HepG2 (cell line): ENCODE results near the gene CDC27. TPM values are rescaled to one million over a fixed set of nuclear protein-coding genes. Genes with fewer than 3 reads are reported as not detected.

Experiments used
- ATAC-seq: fragments of 200-7000 bp; cut with Tn5 transposase; 3 replicates; pipeline ENCODE4 v1.9.1; 2020; ENCODE audit warnings: mild to moderate bottlenecking, moderate library complexity
- BruUV-seq: library from RNA; stranded (reverse); fragments of 400-500 nt; replicated peaks from 2 replicates; lab custom pipeline; 2021; lab: Mats Ljungman, UMichigan
- CTCF ChIA-PET: fragments of 300-600 bp; formaldehyde crosslinking; extraction: SDS; loops from one replicate; lab custom pipeline; 2021; ENCODE audit warnings: low total read pairs, inconsistent platforms, low intra/inter-chr PET ratio; lab: Yijun Ruan, JAX
- POLR2A ChIA-PET: fragments of 350-600 bp; sonication (Branson Sonifier 250); formaldehyde crosslinking; loops from one replicate; lab custom pipeline; 2020; ENCODE audit warnings: antibody characterized with exemption, inconsistent platforms; lab: Yijun Ruan, JAX
- DNase-seq: peaks from one replicate; pipeline ENCODE4 v3.0.0-alpha.2; 2015; ENCODE audit warnings: low spot score
- FAIRE-seq: peaks from 3 replicates; lab custom pipeline; 2011; peaks lifted over from hg19 to GRCh38; lab: Jason Lieb, UNC
- H2AFZ ChIP-seq: one replicate; pipeline ENCODE4 v1.6.1; 2011; ENCODE audit warnings: low read length, inconsistent platforms
- H3K27ac ChIP-seq: fragments of 300-600 bp; 3 replicates; pipeline ENCODE4 v1.8.0; 2011; ENCODE audit warnings: mixed run types, mild to moderate bottlenecking, mixed read lengths, low read length, inconsistent platforms; ENCODE audit not compliant: insufficient read depth; ENCODE audit errors: extremely low read length
- H3K27me3 ChIP-seq, 2 experiments: fragments of 200-600 bp in 1 of 2; 2 replicates in 1 of 2; 3 replicates in 1 of 2; pipeline versions ENCODE4 v1.6.0 to v1.8.0; 2011; ENCODE audit warnings: low read length in 2 of 2, mild to moderate bottlenecking in 2 of 2, moderate library complexity in 2 of 2, inconsistent platforms in 1 of 2; ENCODE audit not compliant: insufficient read depth in 2 of 2, control insufficient read depth in 1 of 2
- H3K36me3 ChIP-seq, 2 experiments: fragments of 200-600 bp in 1 of 2; replicated peaks in 1 of 2; 2 replicates in 1 of 2; 3 replicates in 1 of 2; pipeline versions ENCODE4 v1.5.1 to v1.8.0; 2011; ENCODE audit warnings: low read length in 2 of 2, inconsistent platforms in 1 of 2; ENCODE audit not compliant: insufficient read depth in 2 of 2, control insufficient read depth in 1 of 2
- H3K4me1 ChIP-seq: 2 replicates; pipeline ENCODE4 v1.5.1; 2012; ENCODE audit warnings: low read length, inconsistent platforms; ENCODE audit not compliant: insufficient read depth
- H3K4me2 ChIP-seq: 2 replicates; pipeline ENCODE4 v1.6.0; 2011; ENCODE audit warnings: low read depth, low read length, inconsistent platforms
- H3K4me3 ChIP-seq, 3 experiments: fragments of 200-600 bp in 1 of 3; sonication (generic), shearing (Covaris generic) in 1 of 3; replicated peaks in 1 of 3; 2 replicates each; pipeline ENCODE4 v1.5.1; 2011 to 2016; ENCODE audit warnings: low read length in 3 of 3, inconsistent platforms in 2 of 3, low read depth in 2 of 3, mild to moderate bottlenecking in 2 of 3, control low read depth in 1 of 3, mixed read lengths in 1 of 3; ENCODE audit not compliant: insufficient read depth in 1 of 3
- H3K79me2 ChIP-seq: one replicate; pipeline ENCODE4 v1.6.1; 2011; ENCODE audit warnings: low read length, inconsistent platforms; ENCODE audit not compliant: insufficient read depth
- H3K9ac ChIP-seq: 2 replicates; pipeline ENCODE4 v1.6.0; 2011; ENCODE audit warnings: mild to moderate bottlenecking, low read depth, low read length, inconsistent platforms; ENCODE audit not compliant: insufficient read depth
- H3K9me3 ChIP-seq: 2 replicates; pipeline ENCODE4 v1.5.1; 2012; ENCODE audit warnings: mild to moderate bottlenecking, low read length
- H4K20me1 ChIP-seq: 2 replicates; pipeline ENCODE4 v1.6.0; 2011; ENCODE audit warnings: inconsistent platforms, mild to moderate bottlenecking, low read length, moderate library complexity; ENCODE audit not compliant: insufficient read depth
- ARHGAP35 ChIP-seq: sonication (generic); formaldehyde crosslinking; IDR thresholded peaks from 2 replicates; pipeline ENCODE4 v1.9.0; 2022; ENCODE audit warnings: mild to moderate bottlenecking, inconsistent platforms, moderate library complexity, missing genetic modification reagents, borderline replicate concordance
- CENPT ChIP-seq: sonication (generic); formaldehyde crosslinking; IDR thresholded peaks from 2 replicates; pipeline ENCODE4 v1.8.0; 2022; ENCODE audit warnings: low read depth, mild to moderate bottlenecking, moderate library complexity, missing genetic modification reagents
- IRF9 ChIP-seq: sonication (generic); formaldehyde crosslinking; IDR thresholded peaks from 2 replicates; pipeline ENCODE4 v1.8.0; 2022; ENCODE audit warnings: missing genetic modification reagents, mild to moderate bottlenecking, borderline replicate concordance
- MAFF ChIP-seq: IDR thresholded peaks from 2 replicates; pipeline ENCODE4 v1.6.1; 2011; ENCODE audit warnings: low read depth, low read length, improper control_type of control experiment
- MAFK ChIP-seq, 2 experiments: IDR thresholded peaks in 1 of 2; conservative IDR thresholded peaks in 1 of 2; 2 replicates each; pipeline ENCODE4 v1.6.1; 2011; ENCODE audit warnings: improper control_type of control experiment in 2 of 2, low read length in 2 of 2
- MXD1 ChIP-seq: sonication (generic); formaldehyde crosslinking; IDR thresholded peaks from 2 replicates; pipeline ENCODE4 v1.4.0; 2020; ENCODE audit warnings: mild to moderate bottlenecking, missing genetic modification reagents
- NFKBIZ ChIP-seq: IDR thresholded peaks from 2 replicates; pipeline ENCODE4 v1.6.1; 2018; ENCODE audit warnings: missing genetic modification reagents, missing compliant biosample characterization
- RFX3 ChIP-seq: IDR thresholded peaks from 2 replicates; pipeline ENCODE4 v1.6.1; 2016; ENCODE audit warnings: missing biosample characterization, missing genetic modification reagents
- RORA ChIP-seq: sonication (generic); formaldehyde crosslinking; IDR thresholded peaks from 2 replicates; pipeline ENCODE4 v1.5.0; 2020; ENCODE audit warnings: mild to moderate bottlenecking, missing genetic modification reagents, moderate library complexity
- ZBTB21 ChIP-seq: sonication (generic); formaldehyde crosslinking; IDR thresholded peaks from 2 replicates; pipeline ENCODE4 v1.4.0; 2020; ENCODE audit warnings: missing genetic modification reagents
- ZNF652 ChIP-seq: IDR thresholded peaks from 2 replicates; pipeline ENCODE4 v1.6.1; 2016; ENCODE audit warnings: low read depth, borderline replicate concordance
- ZNF720 ChIP-seq: sonication (generic); formaldehyde crosslinking; IDR thresholded peaks from 2 replicates; pipeline ENCODE4 v1.4.0; 2020; ENCODE audit warnings: missing genetic modification reagents
- WGBS: methylation state at CpG from one replicate; pipeline ENCODE4 v1.1.6; 2017; ENCODE audit warnings: low lambda C conversion rate; 5-methylcytosine and 5-hydroxymethylcytosine counted together
- in situ Hi-C: cut with HindIII; loops from 2 replicates; pipeline ENCODE4 v1.10.0; 2017; ENCODE audit warnings: low pct_unique_long_range_greater_than_20kb; ENCODE audit not compliant: extremely low pct_ligation_motif_present
- intact Hi-C: fragments of 100-400 bp; cut with micrococcal nuclease; formaldehyde crosslinking; loops from one replicate; pipeline ENCODE4 v1.10.0; 2022; ENCODE audit not compliant: unreplicated experiment
- polyA plus RNA-seq, 8 experiments: library from polyadenylated mRNA; depleted of rRNA in 3 of 8; stranded (reverse) in 7 of 8; unstranded in 1 of 8; fragments of >200 nt; fragmentation: Illumina TruSeq in 4 of 8; extraction: Trizol in 4 of 8; gene quantifications; 2 replicates each; pipeline versions ENCODE4 v1.2.1 to v1.2.3, GENCODE V29; 2011 to 2016; ENCODE audit warnings: low read depth in 4 of 8, missing spikeins in 1 of 8, mixed read lengths in 1 of 8; ENCODE audit not compliant: insufficient read depth in 1 of 8
- total RNA-seq, 5 experiments: library from RNA; depleted of rRNA; stranded (reverse); fragments of >200 nt; fragmentation: Illumina TruSeq; extraction: Trizol; gene quantifications; 2 replicates each; pipeline ENCODE4 v1.2.3, GENCODE V29; 2016; ENCODE audit warnings: low read depth in 1 of 5

The CDC27 gene
- total and polyA plus RNA-seq, 2 of the 13 experiments (the other 11 are each of a cell fraction or from before 2014, with no cell fraction given), result 80.7 to 102 TPM

- H3K4me1 ChIP-seq, result peaks cover 8% of the 10 kb centered on the region; the same call in 1 of the 2 replicates
- BruUV-seq, result no TSS peak
- CTCF ChIA-PET, result no interaction called here
- POLR2A ChIA-PET, result no interaction called here
- H3K27ac ChIP-seq, result no peak overlapping the region
- H2AFZ ChIP-seq, result no peak overlapping the region
- no peak for FAIRE-seq
- peaks cover 0 to 36% of the 10 kb centered on the region in 2 experiments; a peak in 4 of 5 replicates for H3K27me3 ChIP-seq
- no peak for DNase-seq
- intact Hi-C loops, result no loop called here
- no peak overlapping the region for H3K4me3 ChIP-seq
- H4K20me1 ChIP-seq, result no peaks in the 10 kb centered on the region
- no peak overlapping the region for H3K4me2 ChIP-seq
- TF ChIP-seq MAFF (peak; percentile 73), MAFK (conservative IDR thresholded peaks at IDR 0.05 in 1 of 2, IDR thresholded peaks at IDR 0.05 in 1 of 2; ENCODE audit: low read length in 2 of 2) (peak; percentile 84 to 86), IRF9 (no peak)
- WGBS, result 32% methylated on average over 3 of the region's 3 CpGs
- in situ Hi-C loops, result no loop called here
- no peaks in the 10 kb centered on the region for H3K79me2 ChIP-seq
- no peak for ATAC-seq
- no peak overlapping the region for H3K9ac ChIP-seq
- no peaks in the 10 kb centered on the region for H3K9me3 ChIP-seq
- no peaks in the 10 kb centered on the region for H3K36me3 ChIP-seq
These were observed 21.0 kb upstream of the CDC27 start for GRCh38 chr17:47210105-47210504.

DNA sequence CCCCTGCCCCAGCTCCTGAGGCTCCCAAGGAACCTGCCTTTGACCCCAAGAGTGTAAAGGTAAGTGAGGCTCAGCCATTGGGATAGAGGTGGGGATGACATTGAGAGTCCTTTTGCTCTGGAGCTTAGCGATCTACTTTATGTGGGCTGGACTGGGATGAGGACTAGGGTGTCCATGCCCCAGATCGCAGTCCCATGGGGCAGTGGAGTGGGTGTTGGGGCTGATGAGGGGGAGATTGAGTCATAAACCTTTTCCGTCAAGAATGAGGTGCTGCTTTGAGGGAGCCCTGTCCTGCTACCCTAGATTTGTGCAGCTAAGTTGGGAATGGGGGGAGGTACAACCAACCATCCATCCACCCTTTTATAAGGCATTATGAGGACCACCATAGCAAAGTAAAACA, 20.4 kb upstream of the CDC27 start:
- H3K4me1 ChIP-seq, result peaks cover 14% of the 10 kb centered on the region; the same call in 1 of the 2 replicates
- intact Hi-C loops, result no loop called here
- no peaks in the 10 kb centered on the region for H3K9me3 ChIP-seq
- 30% methylated on average over 3 of the region's 3 CpGs for WGBS
- no peak overlapping the region for H3K27ac ChIP-seq
- H3K27me3 ChIP-seq, result peaks cover 3 to 41% of the 10 kb centered on the region in 2 experiments; a peak in 4 of 5 replicates
- no peak overlapping the region for H3K9ac ChIP-seq
- no peaks in the 10 kb centered on the region for H3K36me3 ChIP-seq
- DNase-seq, result no peak
- POLR2A ChIA-PET, result no interaction called here
- TF ChIP-seq RORA (CRISPR knock-in tag) (no peak), ZNF652 (CRISPR knock-in tag) (no peak), CENPT (CRISPR knock-in tag) (no peak), ZNF720 (no peak), NFKBIZ (no peak), RFX3 (no peak), ZBTB21 (CRISPR knock-in tag) (no peak), ARHGAP35 (CRISPR knock-in tag) (no peak), MXD1 (CRISPR knock-in tag) (no peak)
- TF ChIP-seq, all 625 proteins: peak for 0
- Histone ChIP-seq H3K79me2 (no peaks in the 10 kb centered on the region), H3K4me2 (no peak overlapping the region), H3K4me3 (no peak overlapping the region), H4K20me1 (no peaks in the 10 kb centered on the region), H2AFZ (no peak overlapping the region)
- no peak for ATAC-seq
- no TSS peak for BruUV-seq
- CTCF ChIA-PET, result no interaction called here
- in situ Hi-C loops, result no loop called here
- no peak for FAIRE-seq
